HEK293 (cell line): ENCODE measurements around the gene ASCC2.

ENCODE experiments used
- CTCF ChIA-PET: fragments of 350-600 bp; formaldehyde crosslinking; extraction: SDS; loops from one replicate; lab custom pipeline; 2021; ENCODE audit warnings: antibody characterized with exemption; lab: Yijun Ruan, JAX
- POLR2A ChIA-PET: fragments of 300-600 bp; formaldehyde crosslinking; extraction: SDS; loops from one replicate; lab custom pipeline; 2020; ENCODE audit warnings: antibody characterized with exemption, inconsistent platforms; lab: Yijun Ruan, JAX
- H3K27ac ChIP-seq: fragments of 200-500 bp; sonication (Bioruptor generic); 2 replicates; pipeline ENCODE4 v1.5.1; 2014; ENCODE audit warnings: low read depth, low read length, control low read depth, inconsistent platforms; ENCODE audit errors: extremely low read depth
- H3K36me3 ChIP-seq, 2 experiments: fragments of 200-500 bp in 1 of 2; sonication (Bioruptor generic) in 1 of 2; 1 replicate in 1 of 2; 2 replicates in 1 of 2; pipeline ENCODE4 v1.5.1; 2014 to 2017; ENCODE audit warnings: inconsistent platforms in 2 of 2, low read length in 2 of 2; ENCODE audit not compliant: control insufficient read depth in 2 of 2, insufficient read depth in 1 of 2
- H3K4me1 ChIP-seq: fragments of 200-500 bp; sonication (Bioruptor generic); 2 replicates; pipeline ENCODE4 v1.5.1; 2014; ENCODE audit warnings: mild to moderate bottlenecking, low read length, inconsistent platforms; ENCODE audit not compliant: control insufficient read depth, insufficient read depth
- H3K4me3 ChIP-seq: 2 replicates; pipeline ENCODE4 v1.5.1; 2011; ENCODE audit warnings: low read depth, mild to moderate bottlenecking, control low read depth, low read length, moderate library complexity
- H3K9me3 ChIP-seq: fragments of 200-500 bp; sonication (Bioruptor generic); 2 replicates; pipeline ENCODE4 v1.5.1; 2014; ENCODE audit warnings: low read depth, low read length, inconsistent platforms; ENCODE audit not compliant: control insufficient read depth, insufficient read depth
- BCL11A ChIP-seq: fragments of 450-650 bp; formaldehyde crosslinking; IDR thresholded peaks from 2 replicates; pipeline ENCODE4 v1.5.1; 2016; ENCODE audit warnings: low read depth, missing biosample characterization, missing genetic modification characterization
- GLI2 ChIP-seq: fragments of 450-650 bp; formaldehyde crosslinking; IDR thresholded peaks from 2 replicates; pipeline ENCODE4; 2017; ENCODE audit warnings: missing biosample characterization, missing genetic modification characterization, low read depth, borderline replicate concordance
- IKZF3 ChIP-seq: fragments of 450-650 bp; IDR thresholded peaks from 2 replicates; pipeline ENCODE4 v1.5.0; 2018; ENCODE audit warnings: missing biosample characterization, mild to moderate bottlenecking, missing genetic modification characterization, moderate library complexity
- KLF1 ChIP-seq: fragments of 450-650 bp; formaldehyde crosslinking; IDR thresholded peaks from 2 replicates; pipeline ENCODE4 v1.5.1; 2016; ENCODE audit warnings: missing biosample characterization, missing genetic modification characterization
- SP3 ChIP-seq: fragments of 450-650 bp; formaldehyde crosslinking; IDR thresholded peaks from 2 replicates; pipeline ENCODE4 v1.5.1; 2016; ENCODE audit warnings: missing biosample characterization, missing genetic modification characterization
- ZBTB48 ChIP-seq: fragments of 450-650 bp; formaldehyde crosslinking; IDR thresholded peaks from 2 replicates; pipeline ENCODE4 v1.5.1; 2016; ENCODE audit warnings: missing biosample characterization, missing genetic modification characterization
- ZNF140 ChIP-seq: fragments of 450-650 bp; formaldehyde crosslinking; IDR thresholded peaks from 2 replicates; pipeline ENCODE4 v1.5.1; 2016; ENCODE audit warnings: missing biosample characterization, missing genetic modification characterization
- ZNF146 ChIP-seq: fragments of 450-650 bp; formaldehyde crosslinking; IDR thresholded peaks from 2 replicates; pipeline ENCODE4 v1.5.1; 2016; ENCODE audit warnings: missing biosample characterization, missing genetic modification characterization
- ZNF239 ChIP-seq: fragments of 450-650 bp; formaldehyde crosslinking; IDR thresholded peaks from 2 replicates; pipeline ENCODE4 v1.5.1; 2016; ENCODE audit warnings: missing biosample characterization, missing genetic modification characterization
- ZNF266 ChIP-seq: fragments of 450-650 bp; formaldehyde crosslinking; IDR thresholded peaks from 2 replicates; pipeline ENCODE4 v1.5.1; 2016; ENCODE audit warnings: missing biosample characterization, missing genetic modification characterization, low read depth
- ZNF274 ChIP-seq, 2 experiments: fragments of 200-500 bp in 1 of 2; fragments of 450-650 bp in 1 of 2; sonication (Bioruptor generic) in 1 of 2; formaldehyde crosslinking in 1 of 2; IDR thresholded peaks; 2 replicates each; pipeline versions ENCODE4 v1.5.1 to v1.6.1; 2014 to 2016; ENCODE audit warnings: borderline replicate concordance in 1 of 2, inconsistent platforms in 1 of 2, low read length in 1 of 2, missing biosample characterization in 1 of 2, missing genetic modification characterization in 1 of 2
- ZNF366 ChIP-seq: fragments of 450-650 bp; formaldehyde crosslinking; conservative IDR thresholded peaks from 2 replicates; pipeline ENCODE4 v1.5.1; 2016; ENCODE audit warnings: missing biosample characterization, missing genetic modification characterization
- ZNF37A ChIP-seq: fragments of 450-650 bp; IDR thresholded peaks from 2 replicates; pipeline ENCODE4 v1.5.1; 2018; ENCODE audit warnings: missing biosample characterization, missing genetic modification characterization
- ZNF391 ChIP-seq: fragments of 450-650 bp; formaldehyde crosslinking; IDR thresholded peaks from 2 replicates; pipeline ENCODE4 v1.5.1; 2016; ENCODE audit warnings: low read depth, missing biosample characterization, missing genetic modification characterization, borderline replicate concordance
- ZNF404 ChIP-seq: fragments of 450-650 bp; formaldehyde crosslinking; IDR thresholded peaks from 2 replicates; pipeline ENCODE4 v1.5.1; 2017; ENCODE audit warnings: missing biosample characterization, missing genetic modification characterization
- ZNF544 ChIP-seq: fragments of 450-650 bp; formaldehyde crosslinking; IDR thresholded peaks from 2 replicates; pipeline ENCODE4 v1.5.0; 2017; ENCODE audit warnings: missing biosample characterization, missing genetic modification characterization
- ZNF596 ChIP-seq: fragments of 450-650 bp; IDR thresholded peaks from 2 replicates; pipeline ENCODE4 v1.5.0; 2018; ENCODE audit warnings: missing biosample characterization, mild to moderate bottlenecking, missing genetic modification characterization, moderate library complexity
- ZNF624 ChIP-seq: fragments of 450-650 bp; formaldehyde crosslinking; IDR thresholded peaks from 2 replicates; pipeline ENCODE4 v1.5.1; 2017; ENCODE audit warnings: missing biosample characterization, missing genetic modification characterization
- ZNF777 ChIP-seq: fragments of 450-650 bp; formaldehyde crosslinking; IDR thresholded peaks from 2 replicates; pipeline ENCODE4 v1.5.1; 2017; ENCODE audit warnings: missing biosample characterization, missing genetic modification characterization, borderline replicate concordance
- TF ChIP-seq, protein P1 (sequence below): fragments of 450-650 bp; formaldehyde crosslinking; IDR thresholded peaks from 2 replicates; pipeline ENCODE4 v1.5.1; 2016; ENCODE audit warnings: missing biosample characterization, missing genetic modification characterization

ASCC2 gene

DNA sequence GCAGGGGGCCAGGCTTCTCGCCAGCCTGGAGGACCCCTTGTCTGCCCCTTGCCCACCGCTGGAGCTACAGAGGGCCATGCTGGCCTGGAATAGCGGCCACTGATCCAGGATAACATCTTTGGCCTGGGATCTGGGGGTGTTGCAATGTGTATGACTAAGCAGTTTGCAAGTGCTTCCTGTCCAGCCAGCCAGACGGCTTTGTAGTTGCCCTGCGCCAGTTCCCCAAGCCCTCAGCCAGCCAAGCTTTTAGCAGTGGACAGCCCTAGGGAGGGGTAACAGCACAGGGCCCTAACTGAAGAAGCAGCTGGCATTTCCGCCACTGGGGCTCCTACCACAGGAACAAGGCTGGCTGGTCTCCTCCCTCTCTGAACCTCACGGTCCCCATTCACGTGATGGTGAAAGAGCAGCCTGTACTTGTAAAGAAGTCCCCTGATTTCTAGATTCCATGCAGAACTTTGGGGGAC lies 38.8 kb downstream of the ASCC2 start:
- POLR2A ChIA-PET = no interaction called here
- CTCF ChIA-PET = interaction anchor here (0.5 to 0.9 kb wide), 2 partner anchors 21 to 62 kb away, joined by 3 read pairs; no protein-coding TSS in a partner anchor
- H3K4me3 ChIP-seq = no peak overlapping the region
- H3K36me3 ChIP-seq = peaks cover 21 to 83% of the 10 kb centered on the region in 2 experiments; a peak in 2 of 3 replicates
- no peaks in the 10 kb centered on the region for H3K9me3 ChIP-seq
- no peak for TF ChIP-seq ZNF624
- TF ChIP-seq ZNF266 (tag by site-specific recombination) = no peak
- TF ChIP-seq ZNF391 (tag by site-specific recombination) = no peak
- TF ChIP-seq ZNF37A = no peak
- TF ChIP-seq BCL11A (tag by site-specific recombination) = no peak
- TF ChIP-seq GLI2 = no peak
- H3K4me1 ChIP-seq = no peaks in the 10 kb centered on the region
- H3K27ac ChIP-seq = no peak overlapping the region

GRCh38 chr22:29798801-29799200 lies 39.3 kb downstream of the ASCC2 start:
- ChIA-PET CTCF (interaction anchor here (0.5 to 0.9 kb wide), 2 partner anchors 21 to 61 kb away, joined by 3 read pairs; no protein-coding TSS in a partner anchor), POLR2A (no interaction called here)
- Histone ChIP-seq H3K27ac (no peak overlapping the region), H3K36me3 (peaks cover 20 to 78% of the 10 kb centered on the region in 2 experiments; a peak in 2 of 3 replicates), H3K4me3 (no peak overlapping the region), H3K4me1 (no peaks in the 10 kb centered on the region), H3K9me3 (no peaks in the 10 kb centered on the region)
- TF ChIP-seq SP3 = no peak

- H3K4me3 ChIP-seq = no peak overlapping the region
- ChIA-PET POLR2A (no interaction called here), CTCF (interaction anchor here (0.9 kb wide), 1 partner anchor 21 kb away, joined by 3 read pairs; no protein-coding TSS in a partner anchor)
- TF ChIP-seq BCL11A (tag by site-specific recombination) (no peak), IKZF3 (tag by site-specific recombination) (no peak), ZNF146 (tag by site-specific recombination) (no peak), ZNF777 (tag by site-specific recombination) (no peak), ZNF544 (no peak), ZNF596 (no peak), ZNF404 (tag by site-specific recombination) (no peak), ZNF274 (IDR thresholded peaks at IDR 0.05; ENCODE audit: low read length) (no peak), ZNF274 (tag by site-specific recombination; IDR thresholded peaks at IDR 0.05; ENCODE audit: borderline replicate concordance) (no peak), ZNF366 (tag by site-specific recombination) (no peak), KLF1 (tag by site-specific recombination) (no peak), ZBTB48 (no peak)
- TF ChIP-seq, protein P1, sequence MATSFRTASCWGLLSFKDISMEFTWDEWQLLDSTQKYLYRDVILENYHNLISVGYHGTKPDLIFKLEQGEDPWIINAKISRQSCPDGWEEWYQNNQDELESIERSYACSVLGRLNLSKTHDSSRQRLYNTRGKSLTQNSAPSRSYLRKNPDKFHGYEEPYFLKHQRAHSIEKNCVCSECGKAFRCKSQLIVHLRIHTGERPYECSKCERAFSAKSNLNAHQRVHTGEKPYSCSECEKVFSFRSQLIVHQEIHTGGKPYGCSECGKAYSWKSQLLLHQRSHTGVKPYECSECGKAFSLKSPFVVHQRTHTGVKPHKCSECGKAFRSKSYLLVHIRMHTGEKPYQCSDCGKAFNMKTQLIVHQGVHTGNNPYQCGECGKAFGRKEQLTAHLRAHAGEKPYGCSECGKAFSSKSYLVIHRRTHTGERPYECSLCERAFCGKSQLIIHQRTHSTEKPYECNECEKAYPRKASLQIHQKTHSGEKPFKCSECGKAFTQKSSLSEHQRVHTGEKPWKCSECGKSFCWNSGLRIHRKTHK (tag by site-specific recombination) = no peak
- no peak overlapping the region for H3K27ac ChIP-seq
- no peaks in the 10 kb centered on the region for H3K4me1 ChIP-seq
- H3K9me3 ChIP-seq = no peaks in the 10 kb centered on the region
- peaks cover 15 to 78% of the 10 kb centered on the region in 2 experiments; a peak in 2 of 3 replicates for H3K36me3 ChIP-seq
Observed at GRCh38 chr22:29798318-29798717, 39.8 kb downstream of the ASCC2 start.

- POLR2A ChIA-PET = no interaction called here
- Histone ChIP-seq H3K9me3 (no peaks in the 10 kb centered on the region), H3K4me1 (no peaks in the 10 kb centered on the region), H3K4me3 (no peak overlapping the region), H3K27ac (no peak overlapping the region), H3K36me3 (peaks cover 15 to 86% of the 10 kb centered on the region in 2 experiments; a peak in 2 of 3 replicates)
- CTCF ChIA-PET = interaction anchor here (1.0 to 3.0 kb wide), 2 partner anchors 161 to 208 kb away, joined by 4 to 12 read pairs; no protein-coding TSS in a partner anchor
- TF ChIP-seq ZNF239 (tag by site-specific recombination) (peak; percentile 50; the same call in 1 of the 2 replicates), ZNF140 (tag by site-specific recombination) (no peak)
Observed at GRCh38 chr22:29797351-29797750, 40.7 kb downstream of the ASCC2 start.
